WERI-Rb-1 (cell line): ENCODE results near the gene LTF.

ENCODE experiments used
- DNase-seq: peaks from one replicate; pipeline ENCODE4 v3.0.0-alpha.2; 2020
- H3K27ac ChIP-seq: fragments of 250-450 bp; sonication (Bioruptor Pico); 2 replicates; pipeline ENCODE4 v1.5.1; 2020; ENCODE audit warnings: mild to moderate bottlenecking, moderate library complexity
- H3K27me3 ChIP-seq: fragments of 250-450 bp; sonication (Bioruptor Pico); 2 replicates; pipeline ENCODE4 v1.5.1; 2021; ENCODE audit warnings: mild to moderate bottlenecking, low read depth, moderate library complexity; ENCODE audit not compliant: insufficient read depth, severe bottlenecking
- H3K36me3 ChIP-seq: fragments of 250-450 bp; sonication (Bioruptor Pico); 2 replicates; pipeline ENCODE4 v1.5.1; 2020; ENCODE audit warnings: mild to moderate bottlenecking, moderate library complexity
- H3K4me3 ChIP-seq: 2 replicates; pipeline ENCODE4 v1.5.1; 2011; ENCODE audit warnings: low read depth, mild to moderate bottlenecking, control low read depth, low read length
- H3K9me3 ChIP-seq: fragments of 250-450 bp; sonication (Bioruptor Pico); 2 replicates; pipeline ENCODE4 v1.5.1; 2021; ENCODE audit warnings: mild to moderate bottlenecking, moderate library complexity; ENCODE audit not compliant: severe bottlenecking
- CTCF ChIP-seq: IDR thresholded peaks from 2 replicates; pipeline ENCODE4 v1.5.1; 2011; ENCODE audit warnings: low read depth, mild to moderate bottlenecking, control low read depth, inconsistent platforms, low read length

Gene LTF

GRCh38 chr3:46491089-46492070 lies 26.7 kb upstream of the LTF start:
- no peak for TF ChIP-seq CTCF
- Histone ChIP-seq H3K36me3 (no peaks in the 10 kb centered on the region), H3K9me3 (no peaks in the 10 kb centered on the region), H3K27me3 (no peaks in the 10 kb centered on the region), H3K27ac (no peak overlapping the region), H3K4me3 (no peak overlapping the region)
- DNase-seq, result no peak

GRCh38 chr3:46490338-46491084 lies 25.8 kb upstream of the LTF start:
- no peak overlapping the region for H3K4me3 ChIP-seq
- no peak overlapping the region for H3K27ac ChIP-seq
- TF ChIP-seq CTCF, result no peak
- no peaks in the 10 kb centered on the region for H3K27me3 ChIP-seq
- H3K9me3 ChIP-seq, result no peaks in the 10 kb centered on the region
- H3K36me3 ChIP-seq, result no peaks in the 10 kb centered on the region
- DNase-seq, result no peak

GRCh38 chr3:46489875-46490274 lies 25.2 kb upstream of the LTF start:
- no peak for DNase-seq
- H3K27me3 ChIP-seq, result no peaks in the 10 kb centered on the region
- TF ChIP-seq CTCF, result no peak
- H3K36me3 ChIP-seq, result no peaks in the 10 kb centered on the region
- no peaks in the 10 kb centered on the region for H3K9me3 ChIP-seq
- H3K27ac ChIP-seq, result no peak overlapping the region
- no peak overlapping the region for H3K4me3 ChIP-seq

- TF ChIP-seq CTCF, result no peak
- no peak overlapping the region for H3K27ac ChIP-seq
These were observed 24.7 kb upstream of the LTF start for GRCh38 chr3:46489381-46489780.

GRCh38 chr3:46488735-46489361 lies 24.1 kb upstream of the LTF start:
- DNase-seq, result peak; percentile 95
- Histone ChIP-seq H3K27ac (no peak overlapping the region), H3K9me3 (no peaks in the 10 kb centered on the region), H3K27me3 (no peaks in the 10 kb centered on the region), H3K4me3 (no peak overlapping the region), H3K36me3 (no peaks in the 10 kb centered on the region)
- TF ChIP-seq CTCF, result peak; percentile 99

More at GRCh38 chr3:46489381-46489780, 24.7 kb upstream of the LTF start:
- H3K36me3 ChIP-seq, result no peaks in the 10 kb centered on the region
- DNase-seq, result no peak
- H3K27me3 ChIP-seq, result no peaks in the 10 kb centered on the region
- H3K9me3 ChIP-seq, result no peaks in the 10 kb centered on the region
- H3K4me3 ChIP-seq, result no peak overlapping the region
